GM12878 (cell line): Measurements from ENCODE around the gene SLC5A6. TPM values are rescaled to one million over a fixed set of nuclear protein-coding genes. Genes with fewer than 3 reads are reported as not detected.

Experiments
- ATAC-seq: fragments of 200-7000 bp; cut with Tn5 transposase; 3 replicates; pipeline ENCODE4 v1.9.1; 2020; ENCODE audit warnings: mild to moderate bottlenecking, moderate library complexity
- BruUV-seq: library from RNA; stranded (reverse); fragments of 400-500 nt; replicated peaks from 2 replicates; lab custom pipeline; 2021; lab: Mats Ljungman, UMichigan
- CTCF ChIA-PET: fragments of 300-600 bp; sonication (Branson Sonifier 250); formaldehyde crosslinking; extraction: SDS; loops from one replicate; lab custom pipeline; 2021; ENCODE audit warnings: inconsistent platforms; lab: Yijun Ruan, JAX
- POLR2A ChIA-PET: fragments of 350-600 bp; formaldehyde crosslinking; extraction: SDS; loops from one replicate; lab custom pipeline; 2021; ENCODE audit warnings: inconsistent platforms; lab: Charles Lee
- RAD21 ChIA-PET: fragments of 300-600 bp; sonication (Branson Sonifier 250); formaldehyde crosslinking; loops from one replicate; lab custom pipeline; 2023; ENCODE audit warnings: antibody characterized with exemption; ENCODE audit not compliant: unreplicated experiment; lab: Charles Lee
- SMC1A ChIA-PET: fragments of 300-600 bp; sonication (Branson Sonifier 250); formaldehyde crosslinking; loops from one replicate; lab custom pipeline; 2023; ENCODE audit not compliant: unreplicated experiment, uncharacterized antibody; lab: Charles Lee
- DNase-seq: peaks from one replicate; pipeline ENCODE4 v3.0.0-alpha.2; 2011; ENCODE audit warnings: low read depth, low spot score
- FAIRE-seq: peaks from 3 replicates; lab custom pipeline; 2011; peaks lifted over from hg19 to GRCh38; lab: Jason Lieb, UNC
- H2AFZ ChIP-seq: 2 replicates; pipeline ENCODE4 v1.6.0; 2011; ENCODE audit warnings: low read depth, low read length, control low read depth; ENCODE audit not compliant: control insufficient read depth
- H3K27ac ChIP-seq: 2 replicates; pipeline ENCODE4 v1.5.1; 2011; ENCODE audit warnings: control low read depth; ENCODE audit not compliant: control insufficient read depth, insufficient read depth
- H3K27me3 ChIP-seq, 2 experiments: replicated peaks in 1 of 2; 2 replicates each; pipeline versions ENCODE4 v1.6.0 to v1.6.1; 2011; ENCODE audit warnings: low read length in 1 of 2; ENCODE audit not compliant: control insufficient read depth in 2 of 2, insufficient read depth in 2 of 2
- H3K36me3 ChIP-seq, 2 experiments: 2 replicates each; pipeline ENCODE4 v1.5.1; 2011; ENCODE audit warnings: low read length in 1 of 2; ENCODE audit not compliant: control insufficient read depth in 2 of 2, insufficient read depth in 2 of 2
- H3K4me1 ChIP-seq: 2 replicates; pipeline ENCODE4 v1.6.1; 2011; ENCODE audit warnings: mild to moderate bottlenecking, low read length, moderate library complexity, mixed read lengths; ENCODE audit not compliant: control insufficient read depth, insufficient read depth
- H3K4me2 ChIP-seq: 2 replicates; pipeline ENCODE4 v1.6.0; 2011; ENCODE audit warnings: control low read depth; ENCODE audit not compliant: control insufficient read depth, insufficient read depth
- H3K4me3 ChIP-seq: fragments of 200-600 bp; sonication (generic); 2 replicates; pipeline ENCODE4 v1.5.1; 2016
- H3K79me2 ChIP-seq: 2 replicates; pipeline ENCODE4 v1.6.0; 2011; ENCODE audit warnings: low read length; ENCODE audit not compliant: control insufficient read depth, insufficient read depth
- H3K9ac ChIP-seq: 2 replicates; pipeline ENCODE4 v1.8.0; 2011; ENCODE audit warnings: low read length, control low read depth, mixed read lengths; ENCODE audit not compliant: control insufficient read depth, insufficient read depth
- H3K9me3 ChIP-seq: replicated peaks from 3 replicates; pipeline ENCODE4 v1.5.1; 2011; ENCODE audit warnings: mild to moderate bottlenecking, low read length; ENCODE audit not compliant: control insufficient read depth, insufficient read depth
- H4K20me1 ChIP-seq: 2 replicates; pipeline ENCODE4 v1.6.0; 2011; ENCODE audit not compliant: control insufficient read depth, insufficient read depth
- NFYA ChIP-seq: IDR thresholded peaks from 2 replicates; pipeline ENCODE4 v1.6.1; 2011; ENCODE audit warnings: low read depth, mild to moderate bottlenecking, low read length, improper control_type of control experiment, borderline replicate concordance
- PAX5 ChIP-seq: IDR thresholded peaks from 2 replicates; pipeline ENCODE4 v1.6.1; 2011; ENCODE audit warnings: low read depth, low read length, borderline replicate concordance
- SMC3 ChIP-seq: IDR thresholded peaks from 2 replicates; pipeline ENCODE4 v1.6.1; 2011; ENCODE audit warnings: low read length, improper control_type of control experiment, borderline replicate concordance
- SPI1 ChIP-seq: IDR thresholded peaks from 2 replicates; pipeline ENCODE4 v1.6.1; 2011; ENCODE audit warnings: low read depth, mild to moderate bottlenecking, low read length, moderate library complexity, borderline replicate concordance; ENCODE audit not compliant: insufficient read depth
- WGBS: methylation state at CpG from one replicate; pipeline ENCODE4 v1.1.6; 2016; ENCODE audit warnings: low lambda C conversion rate; ENCODE audit not compliant: insufficient replicate concordance, insufficient coverage; ENCODE audit errors: missing lambda C conversion rate; 5-methylcytosine and 5-hydroxymethylcytosine counted together
- in situ Hi-C: fragments of 300-500 bp; cut with MboI; formaldehyde crosslinking; loops from 9 replicates; pipeline ENCODE4 v1.14.3; 2018; ENCODE audit warnings: mixed read lengths
- intact Hi-C: fragments of 100-400 bp; cut with micrococcal nuclease; formaldehyde crosslinking; loops from one replicate; pipeline ENCODE4 v1.14.2; 2022; ENCODE audit not compliant: unreplicated experiment
- polyA plus RNA-seq, 11 experiments: library from polyadenylated mRNA; depleted of rRNA in 4 of 11; unstranded in 6 of 11; stranded (reverse) in 5 of 11; fragments of >200 nt; fragmentation: Nextera tagmentation in 4 of 11; fragmentation: Illumina TruSeq in 1 of 11; extraction: Ambion mirVana in 4 of 11; extraction: Trizol in 1 of 11; gene quantifications; 1 replicate in 1 of 11; 2 replicates in 10 of 11; pipeline versions ENCODE4 v1.2.1 to v1.2.3, GENCODE V29; 2011 to 2016; ENCODE audit warnings: inconsistent platforms in 2 of 11, missing spikeins in 2 of 11, low read depth in 1 of 11
- total RNA-seq, 4 experiments: library from RNA; depleted of rRNA in 3 of 4; stranded (reverse); fragments of >200 nt in 3 of 4; fragmentation: Illumina TruSeq in 1 of 4; extraction: Trizol in 1 of 4; gene quantifications; 2 replicates each; pipeline versions ENCODE4 v1.2.1 to v1.2.3, GENCODE V29; 2013 to 2021

Gene SLC5A6
- total and polyA plus RNA-seq, 10 of the 15 experiments (the other 5 are each of a cell fraction or from before 2014, with no cell fraction given): 13.1 to 101 (median 55.3) TPM

DNA sequence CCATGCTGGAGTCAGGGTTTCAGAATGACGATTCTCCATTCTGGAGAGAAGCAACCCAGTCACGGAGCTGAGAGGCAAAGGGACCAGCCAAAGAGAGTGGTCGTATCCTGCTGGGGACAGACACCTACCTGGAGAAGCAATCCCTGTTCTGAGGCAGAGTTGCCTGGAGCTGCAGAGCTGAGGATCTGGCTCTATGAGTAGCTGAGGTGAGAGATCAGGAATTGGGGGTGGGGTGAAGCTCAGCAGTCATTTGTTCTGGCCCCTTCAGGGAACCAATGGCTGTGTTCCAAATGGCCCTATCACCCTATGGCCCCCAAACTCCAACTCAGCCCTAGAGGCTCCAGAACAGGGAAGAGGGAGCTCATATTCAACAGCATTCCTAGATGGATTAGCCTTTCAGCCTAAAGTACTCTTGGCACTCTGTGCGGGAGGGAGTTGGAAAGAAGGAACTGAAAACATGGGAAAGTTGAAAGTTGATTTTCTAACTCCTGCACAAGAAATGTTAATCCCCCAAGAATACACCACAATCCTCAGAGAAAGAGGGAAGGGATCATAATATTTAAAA is 3.5 kb downstream of the SLC5A6 start:
- intact Hi-C loops: no loop called here
- FAIRE-seq: no peak
- Histone ChIP-seq H3K36me3 (peaks cover 13 to 22% of the 10 kb centered on the region in 2 experiments), H3K4me3 (peak overlapping the region; percentile 29; the same call in 1 of the 2 replicates), H3K4me1 (peaks cover 7% of the 10 kb centered on the region), H3K4me2 (peak overlapping the region; percentile 12), H3K9ac (peak overlapping the region; percentile 25), H2AFZ (no peak overlapping the region), H3K9me3 (no peaks in the 10 kb centered on the region), H4K20me1 (no peaks in the 10 kb centered on the region), H3K79me2 (peaks cover 52% of the 10 kb centered on the region), H3K27ac (peak overlapping the region; percentile 60), H3K27me3 (no peaks in the 10 kb centered on the region)
- ChIA-PET SMC1A (no interaction called here), CTCF (interaction anchor here (1.2 to 1.6 kb wide), 2 partner anchors 14 to 158 kb away, joined by 3 read pairs; no protein-coding TSS in a partner anchor), RAD21 (interaction anchor here (1.1 kb wide), 1 partner anchor 70 kb away, joined by 3 read pairs; no protein-coding TSS in a partner anchor), POLR2A (interaction anchor here (0.5 kb wide), 1 partner anchor 13 kb away, joined by 3 read pairs; no protein-coding TSS in a partner anchor)
- no peak for DNase-seq
- no peak for ATAC-seq
- BruUV-seq: TSS peak; percentile 33
- in situ Hi-C loops: no loop called here
- 91% methylated on average over 4 of the region's 4 CpGs for WGBS
- TF ChIP-seq SMC3 (no peak), SPI1 (peak; percentile 26; the same call in 1 of the 2 replicates)

DNA sequence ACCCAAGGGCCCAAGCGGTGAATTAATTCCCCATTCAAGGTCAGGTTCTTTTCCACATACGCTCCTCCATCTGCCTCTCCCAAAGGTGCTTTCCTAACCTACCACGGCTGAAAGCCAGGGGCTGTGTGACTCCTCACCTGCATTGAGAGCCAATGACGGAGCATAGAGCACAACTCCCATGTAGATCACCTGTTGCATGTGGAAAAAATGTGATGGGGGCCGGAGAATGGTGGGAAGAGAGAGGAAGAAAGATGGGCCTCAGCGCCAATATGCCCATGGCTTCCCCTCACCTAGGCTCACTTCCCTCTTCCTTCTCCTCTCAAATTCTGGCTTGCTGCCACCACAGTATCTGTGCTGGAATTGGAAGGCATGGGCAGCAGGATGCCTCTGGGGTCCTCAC is 5.7 kb downstream of the SLC5A6 start:
- WGBS: 87% methylated on average over 6 of the region's 6 CpGs
- TF ChIP-seq PAX5: no peak
- no peak for TF ChIP-seq NFYA
- TF ChIP-seq, all 136 proteins: peak for 0
- Histone ChIP-seq H3K36me3 (peaks cover 17 to 26% of the 10 kb centered on the region in 2 experiments), H3K27ac (no peak overlapping the region), H3K4me3 (no peak overlapping the region), H3K4me2 (peak overlapping the region; percentile 21), H3K4me1 (peaks cover 7% of the 10 kb centered on the region), H4K20me1 (no peaks in the 10 kb centered on the region), H3K79me2 (peaks cover 37% of the 10 kb centered on the region), H2AFZ (no peak overlapping the region), H3K27me3 (no peaks in the 10 kb centered on the region), H3K9ac (no peak overlapping the region), H3K9me3 (no peaks in the 10 kb centered on the region)
- no peak for DNase-seq
- BruUV-seq: no TSS peak
- RAD21 ChIA-PET: no interaction called here
- no peak for FAIRE-seq
- intact Hi-C loops (no loop called here), in situ Hi-C loops (no loop called here)
- no peak for ATAC-seq
- POLR2A ChIA-PET: no interaction called here
- CTCF ChIA-PET: no interaction called here
- SMC1A ChIA-PET: no interaction called here
